HepG2 (cell line): ENCODE data around the gene SYNE2. TPM values are rescaled to one million over a fixed set of nuclear protein-coding genes. Genes with fewer than 3 reads are reported as not detected.

Experiments used
- CENPBD1 ChIP-seq: sonication (generic); formaldehyde crosslinking; IDR thresholded peaks from 2 replicates; pipeline ENCODE4 v1.8.0; 2022; ENCODE audit warnings: missing genetic modification reagents, low read depth, mild to moderate bottlenecking, borderline replicate concordance
- KDM6A ChIP-seq: IDR thresholded peaks from 2 replicates; pipeline ENCODE4 v1.6.1; 2016; ENCODE audit warnings: low read depth
- NFAT5 ChIP-seq: sonication (generic); formaldehyde crosslinking; IDR thresholded peaks from 2 replicates; pipeline ENCODE4 v1.4.0; 2020; ENCODE audit warnings: missing genetic modification reagents
- ZBTB8A ChIP-seq: sonication (generic); formaldehyde crosslinking; IDR thresholded peaks from 2 replicates; pipeline ENCODE4 v1.4.0; 2020; ENCODE audit warnings: mild to moderate bottlenecking, low read depth, missing genetic modification reagents, borderline replicate concordance
- ZNF263 ChIP-seq: sonication (generic); formaldehyde crosslinking; IDR thresholded peaks from 2 replicates; pipeline ENCODE4 v1.4.0; 2020; ENCODE audit warnings: missing genetic modification reagents
- ZNF326 ChIP-seq: sonication (generic); formaldehyde crosslinking; IDR thresholded peaks from 2 replicates; pipeline ENCODE4 v1.4.0; 2020; ENCODE audit warnings: missing genetic modification reagents, borderline replicate concordance
- ZNF407 ChIP-seq: sonication (generic); formaldehyde crosslinking; IDR thresholded peaks from one replicate; pipeline ENCODE4 v1.5.1; 2020; ENCODE audit warnings: mild to moderate bottlenecking, missing genetic modification reagents; ENCODE audit errors: not compliant biosample characterization
- ZNF605 ChIP-seq: sonication (generic); formaldehyde crosslinking; IDR thresholded peaks from 2 replicates; pipeline ENCODE4 v1.8.0; 2022; ENCODE audit warnings: mild to moderate bottlenecking, missing genetic modification reagents
- ZNF687 ChIP-seq: sonication (generic); formaldehyde crosslinking; IDR thresholded peaks from 2 replicates; pipeline ENCODE4 v1.5.1; 2020; ENCODE audit warnings: mild to moderate bottlenecking, missing genetic modification reagents, moderate library complexity
- ZNF691 ChIP-seq: sonication (generic); formaldehyde crosslinking; IDR thresholded peaks from 2 replicates; pipeline ENCODE4 v1.4.0; 2020; ENCODE audit warnings: missing genetic modification reagents, low read depth, mild to moderate bottlenecking, borderline replicate concordance
- polyA plus RNA-seq, 8 experiments: library from polyadenylated mRNA; depleted of rRNA in 3 of 8; stranded (reverse) in 7 of 8; unstranded in 1 of 8; fragments of >200 nt; fragmentation: Illumina TruSeq in 4 of 8; extraction: Trizol in 4 of 8; gene quantifications; 2 replicates each; pipeline versions ENCODE4 v1.2.1 to v1.2.3, GENCODE V29; 2011 to 2016; ENCODE audit warnings: low read depth in 4 of 8, missing spikeins in 1 of 8, mixed read lengths in 1 of 8; ENCODE audit not compliant: insufficient read depth in 1 of 8
- total RNA-seq, 5 experiments: library from RNA; depleted of rRNA; stranded (reverse); fragments of >200 nt; fragmentation: Illumina TruSeq; extraction: Trizol; gene quantifications; 2 replicates each; pipeline ENCODE4 v1.2.3, GENCODE V29; 2016; ENCODE audit warnings: low read depth in 1 of 5

Gene SYNE2
- total and polyA plus RNA-seq, 2 of the 13 experiments (the other 11 are each of a cell fraction or from before 2014, with no cell fraction given): 6.2 to 13.3 TPM

GRCh38 chr14:63933110-63933509, 80.3 kb downstream of the SYNE2 start (continued):
- TF ChIP-seq NFAT5 (CRISPR knock-in tag) (no peak), ZNF407 (CRISPR knock-in tag) (no peak), ZNF326 (no peak), KDM6A (CRISPR knock-in tag) (no peak), ZNF605 (no peak), ZNF263 (CRISPR knock-in tag) (no peak), CENPBD1 (CRISPR knock-in tag) (no peak), ZBTB8A (CRISPR knock-in tag) (no peak), ZNF687 (CRISPR knock-in tag) (no peak), ZNF691 (CRISPR knock-in tag) (no peak)
